Colonic mucosa (tissue), 4 donors: ENCODE results near the gene NUP93. TPM values are rescaled to one million over a fixed set of nuclear protein-coding genes. Genes with fewer than 3 reads are reported as not detected.

ENCODE experiments used
- DNase-seq: peaks from one replicate; pipeline ENCODE4 v3.0.0-alpha.2; 2020
- H3K27ac ChIP-seq: fragments of 200-600 bp; one replicate; pipeline ENCODE4 v1.8.0; 2021
- H3K27me3 ChIP-seq: fragments of 200-600 bp; one replicate; pipeline ENCODE4 v1.8.0; 2021
- H3K36me3 ChIP-seq: fragments of 200-600 bp; one replicate; pipeline ENCODE4 v1.8.0; 2021
- H3K4me1 ChIP-seq: fragments of 200-600 bp; one replicate; pipeline ENCODE4 v1.8.0; 2021; ENCODE audit warnings: mild to moderate bottlenecking
- H3K4me3 ChIP-seq: fragments of 200-600 bp; one replicate; pipeline ENCODE4 v1.8.0; 2021
- H3K9ac ChIP-seq, 2 donors: one replicate each; pipeline ENCODE4 v1.7.0; 2013; ENCODE audit warnings: control low read depth in 2 of 2, low read depth in 2 of 2, low read length in 2 of 2
- H3K9me3 ChIP-seq: fragments of 200-600 bp; one replicate; pipeline ENCODE4 v1.8.0; 2021
- CTCF ChIP-seq: fragments of 200-600 bp; IDR thresholded peaks from one replicate; pipeline ENCODE4 v1.8.0; 2022; ENCODE audit warnings: antibody characterized with exemption, mild to moderate bottlenecking
- intact Hi-C: fragments of 100-400 bp; cut with DNase I; formaldehyde crosslinking; loops from one replicate; pipeline ENCODE4 v1.14.1; 2022
- total RNA-seq, 2 donors: library from RNA; stranded (reverse); fragmentation: NEBNext Ultra II Directional in 1 of 2; extraction: Animal tissue kit (Norgen Biotek cat#: 25700) in 1 of 2; gene quantifications; one replicate each; pipeline ENCODE4 v1.2.1, GENCODE V29; 2021
- donor health status: healthy.
- donor health status: DM: no; HTN: no; CAD: no.
- donor health status: DM: no; HTN: no; CAD: no.

The NUP93 gene
- total RNA-seq, 2 donors from 2014 or later: 33.0 to 79.2 TPM

- Histone ChIP-seq H3K36me3 (no peaks in the 10 kb centered on the region), H3K9ac (no peak overlapping the region), H3K27ac (no peak overlapping the region), H3K4me1 (no peaks in the 10 kb centered on the region), H3K4me3 (no peak overlapping the region), H3K27me3 (no peaks in the 10 kb centered on the region), H3K9me3 (no peaks in the 10 kb centered on the region)
- DNase-seq: no peak
- intact Hi-C loops: no loop called here
- TF ChIP-seq CTCF: no peak
Observed at GRCh38 chr16:56836410-56837230, 106.7 kb downstream of the NUP93 start.

DNA sequence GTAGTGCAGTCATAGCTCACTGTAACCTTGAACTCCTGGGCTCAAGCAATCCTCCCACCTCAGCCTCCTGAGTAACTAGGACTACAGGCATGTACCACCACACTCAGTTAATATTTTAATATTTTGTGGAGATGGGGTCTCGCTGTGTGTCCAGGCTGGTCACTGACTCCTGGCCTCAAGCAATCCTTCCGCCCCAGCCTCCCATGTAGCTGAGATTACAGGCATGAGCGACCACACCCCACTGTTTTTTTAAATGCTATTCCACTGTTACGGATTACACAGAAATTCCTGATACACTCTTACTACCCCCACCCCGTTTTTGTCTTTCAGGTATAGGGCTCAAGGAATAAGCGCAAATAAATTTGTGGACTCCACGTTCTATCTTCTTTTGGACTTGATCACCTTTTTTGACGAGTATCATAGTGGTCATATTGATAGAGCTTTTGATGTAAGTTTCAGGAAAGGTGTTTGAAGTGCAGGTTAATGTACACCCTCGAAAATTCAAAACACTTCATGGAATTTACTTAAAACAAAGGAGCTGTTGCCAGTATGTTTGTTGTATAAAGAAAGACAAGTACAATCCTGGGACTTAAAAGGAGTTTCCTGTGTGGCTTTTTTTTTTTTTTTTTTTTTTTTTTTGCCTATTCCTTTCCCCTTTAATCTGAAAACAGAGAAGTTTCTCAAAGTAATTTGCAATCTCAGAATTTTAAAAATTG lies 108.9 kb downstream of the NUP93 start:
- DNase-seq: no peak
- H3K27ac ChIP-seq: no peak overlapping the region
- H3K27me3 ChIP-seq: no peaks in the 10 kb centered on the region
- no peaks in the 10 kb centered on the region for H3K36me3 ChIP-seq
- H3K9ac ChIP-seq: no peak overlapping the region
- no peaks in the 10 kb centered on the region for H3K9me3 ChIP-seq
- no peaks in the 10 kb centered on the region for H3K4me1 ChIP-seq
- intact Hi-C loops: no loop called here
- no peak overlapping the region for H3K4me3 ChIP-seq
- no peak for TF ChIP-seq CTCF

GRCh38 chr16:56841233-56841632 lies 111.3 kb downstream of the NUP93 start:
- H3K9ac ChIP-seq: no peak overlapping the region
- H3K27me3 ChIP-seq: no peaks in the 10 kb centered on the region
- intact Hi-C loops: no loop called here
- no peak for DNase-seq
- no peak overlapping the region for H3K4me3 ChIP-seq
- TF ChIP-seq CTCF: no peak
- no peaks in the 10 kb centered on the region for H3K9me3 ChIP-seq
- H3K27ac ChIP-seq: no peak overlapping the region
- no peaks in the 10 kb centered on the region for H3K4me1 ChIP-seq
- H3K36me3 ChIP-seq: no peaks in the 10 kb centered on the region

- H3K9me3 ChIP-seq: no peaks in the 10 kb centered on the region
- TF ChIP-seq CTCF: no peak
Observed at GRCh38 chr16:56841659-56842058, 111.7 kb downstream of the NUP93 start.

DNA sequence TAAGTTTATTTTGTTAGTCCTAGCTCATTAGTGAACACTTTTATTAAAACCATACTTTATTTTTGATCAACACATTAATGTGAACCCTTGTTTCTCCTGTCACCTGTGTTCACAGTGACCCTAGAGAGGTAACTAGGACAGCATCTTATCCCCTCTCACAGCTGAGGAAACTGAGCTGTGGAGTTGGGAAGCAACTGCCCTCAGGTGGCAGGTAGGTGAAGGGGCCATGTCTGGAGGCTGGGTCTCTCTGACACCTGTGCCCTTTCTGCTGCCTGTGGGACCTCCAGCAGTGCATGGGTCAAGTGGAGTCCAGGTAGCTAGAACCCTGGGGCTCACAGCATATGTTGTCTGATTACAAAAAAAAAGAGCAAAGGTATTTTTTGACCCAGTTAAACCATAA lies 112.2 kb downstream of the NUP93 start:
- Histone ChIP-seq H3K27ac (no peak overlapping the region), H3K9me3 (no peaks in the 10 kb centered on the region), H3K4me3 (no peak overlapping the region), H3K4me1 (no peaks in the 10 kb centered on the region), H3K36me3 (no peaks in the 10 kb centered on the region), H3K27me3 (no peaks in the 10 kb centered on the region), H3K9ac (no peak overlapping the region)
- DNase-seq: no peak
- intact Hi-C loops: no loop called here
- TF ChIP-seq CTCF: no peak

More at GRCh38 chr16:56841659-56842058, 111.7 kb downstream of the NUP93 start:
- no peaks in the 10 kb centered on the region for H3K27me3 ChIP-seq
- no peaks in the 10 kb centered on the region for H3K36me3 ChIP-seq
- no peaks in the 10 kb centered on the region for H3K4me1 ChIP-seq
- no peak overlapping the region for H3K27ac ChIP-seq
- H3K4me3 ChIP-seq: no peak overlapping the region
- intact Hi-C loops: no loop called here
- H3K9ac ChIP-seq: no peak overlapping the region
- no peak for DNase-seq
